Cardiac muscle cell (in vitro differentiated cells and primary cell): ENCODE measurements around the gene CRISP1. TPM values are rescaled to one million over a fixed set of nuclear protein-coding genes. Genes with fewer than 3 reads are reported as not detected.

ENCODE experiments used
- DNase-seq, 2 donors: peaks; one replicate each; pipeline versions ENCODE4 v3.0.0 to v3.0.0-alpha.2; 2010 to 2017; ENCODE audit warnings: low read depth in 1 of 2, low spot score in 1 of 2
- H3K27ac ChIP-seq: fragments of 200-600 bp; sonication (generic); 2 replicates; pipeline ENCODE4 v1.5.1; 2016
- H3K27me3 ChIP-seq: fragments of 200-600 bp; sonication (generic); 2 replicates; pipeline ENCODE4 v1.6.0; 2016; ENCODE audit warnings: control low read depth
- H3K36me3 ChIP-seq: fragments of 200-600 bp; sonication (generic); 2 replicates; pipeline ENCODE4 v1.5.1; 2016; ENCODE audit warnings: control low read depth
- H3K4me1 ChIP-seq: fragments of 200-600 bp; sonication (generic); 2 replicates; pipeline ENCODE4 v1.8.1; 2017; ENCODE audit warnings: low read depth, mild to moderate bottlenecking, mixed run types
- H3K4me3 ChIP-seq: fragments of 200-600 bp; sonication (generic); 2 replicates; pipeline ENCODE4 v1.5.1; 2016; ENCODE audit warnings: mild to moderate bottlenecking
- H3K9me3 ChIP-seq: fragments of 200-600 bp; sonication (generic); 2 replicates; pipeline ENCODE4 v1.5.1; 2017; ENCODE audit warnings: low read depth, mild to moderate bottlenecking, control low read depth
- polyA plus RNA-seq: library from polyadenylated mRNA; unstranded; fragments of >200 nt; fragmentation: Nextera tagmentation; extraction: Ambion mirVana; gene quantifications from 2 replicates; pipeline ENCODE4 v1.2.1, GENCODE V29; 2016
- total RNA-seq: library from RNA; depleted of rRNA; stranded (reverse); fragments of >200 nt; gene quantifications from 2 replicates; pipeline ENCODE4 v1.2.3, GENCODE V29; 2016
- TF ChIP-seq, protein P1 (sequence below): IDR thresholded peaks from 2 replicates; pipeline ENCODE4 v1.5.1; 2012; ENCODE audit warnings: low read depth, mild to moderate bottlenecking, low read length

CRISP1 gene
- total and polyA plus RNA-seq, 2 experiments from 2014 or later, result not detected

DNA sequence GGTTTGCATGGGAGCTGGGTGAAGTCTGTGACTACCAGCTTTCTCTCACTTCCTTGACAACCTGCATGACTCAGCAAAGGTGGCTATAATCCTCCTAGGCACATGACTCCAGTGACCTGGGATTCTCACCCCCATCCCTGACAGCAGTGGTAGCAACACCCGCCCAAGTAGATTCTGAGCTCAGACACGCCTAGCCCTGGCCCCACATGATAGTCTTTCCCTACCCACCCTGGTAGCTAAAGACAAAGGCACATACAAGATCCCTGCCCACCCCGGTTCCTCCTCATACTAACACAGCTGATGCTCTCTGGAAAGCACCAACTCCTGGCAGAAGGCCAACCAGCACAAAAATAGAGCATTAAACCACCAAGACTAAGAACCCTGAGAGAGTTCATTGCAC lies 25.9 kb upstream of the CRISP1 start:
- no peaks in the 10 kb centered on the region for H3K9me3 ChIP-seq
- TF ChIP-seq, protein P1, sequence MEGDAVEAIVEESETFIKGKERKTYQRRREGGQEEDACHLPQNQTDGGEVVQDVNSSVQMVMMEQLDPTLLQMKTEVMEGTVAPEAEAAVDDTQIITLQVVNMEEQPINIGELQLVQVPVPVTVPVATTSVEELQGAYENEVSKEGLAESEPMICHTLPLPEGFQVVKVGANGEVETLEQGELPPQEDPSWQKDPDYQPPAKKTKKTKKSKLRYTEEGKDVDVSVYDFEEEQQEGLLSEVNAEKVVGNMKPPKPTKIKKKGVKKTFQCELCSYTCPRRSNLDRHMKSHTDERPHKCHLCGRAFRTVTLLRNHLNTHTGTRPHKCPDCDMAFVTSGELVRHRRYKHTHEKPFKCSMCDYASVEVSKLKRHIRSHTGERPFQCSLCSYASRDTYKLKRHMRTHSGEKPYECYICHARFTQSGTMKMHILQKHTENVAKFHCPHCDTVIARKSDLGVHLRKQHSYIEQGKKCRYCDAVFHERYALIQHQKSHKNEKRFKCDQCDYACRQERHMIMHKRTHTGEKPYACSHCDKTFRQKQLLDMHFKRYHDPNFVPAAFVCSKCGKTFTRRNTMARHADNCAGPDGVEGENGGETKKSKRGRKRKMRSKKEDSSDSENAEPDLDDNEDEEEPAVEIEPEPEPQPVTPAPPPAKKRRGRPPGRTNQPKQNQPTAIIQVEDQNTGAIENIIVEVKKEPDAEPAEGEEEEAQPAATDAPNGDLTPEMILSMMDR, result no peak
- no peaks in the 10 kb centered on the region for H3K36me3 ChIP-seq
- no peak overlapping the region for H3K4me3 ChIP-seq
- peaks cover 4% of the 10 kb centered on the region for H3K4me1 ChIP-seq
- no peaks in the 10 kb centered on the region for H3K27me3 ChIP-seq
- DNase-seq, result no peak
- H3K27ac ChIP-seq, result no peak overlapping the region

DNA sequence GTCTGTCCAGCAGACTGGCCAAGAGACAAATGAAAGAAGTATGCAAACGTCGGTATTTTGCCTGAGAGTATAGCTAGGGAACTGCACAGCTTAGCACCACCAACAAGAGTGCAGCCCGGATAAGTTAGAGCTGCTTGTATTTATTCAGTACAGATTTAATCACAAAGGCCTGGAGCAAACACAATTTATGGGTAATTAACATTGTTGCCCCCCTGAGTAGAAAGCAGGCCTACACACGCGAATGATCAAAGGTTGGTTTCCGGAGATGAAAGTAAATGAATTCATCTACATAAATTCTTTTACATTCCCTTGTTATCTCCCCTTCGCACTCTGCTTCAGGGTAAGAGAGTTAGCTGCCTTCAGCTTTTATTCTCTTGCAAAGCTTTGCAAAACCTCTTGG lies 24.7 kb upstream of the CRISP1 start:
- Histone ChIP-seq H3K4me1 (peaks cover 4% of the 10 kb centered on the region), H3K9me3 (no peaks in the 10 kb centered on the region), H3K4me3 (no peak overlapping the region), H3K36me3 (no peaks in the 10 kb centered on the region), H3K27me3 (no peaks in the 10 kb centered on the region), H3K27ac (no peak overlapping the region)
- DNase-seq, result no peak
- TF ChIP-seq, protein P1, result no peak

DNA sequence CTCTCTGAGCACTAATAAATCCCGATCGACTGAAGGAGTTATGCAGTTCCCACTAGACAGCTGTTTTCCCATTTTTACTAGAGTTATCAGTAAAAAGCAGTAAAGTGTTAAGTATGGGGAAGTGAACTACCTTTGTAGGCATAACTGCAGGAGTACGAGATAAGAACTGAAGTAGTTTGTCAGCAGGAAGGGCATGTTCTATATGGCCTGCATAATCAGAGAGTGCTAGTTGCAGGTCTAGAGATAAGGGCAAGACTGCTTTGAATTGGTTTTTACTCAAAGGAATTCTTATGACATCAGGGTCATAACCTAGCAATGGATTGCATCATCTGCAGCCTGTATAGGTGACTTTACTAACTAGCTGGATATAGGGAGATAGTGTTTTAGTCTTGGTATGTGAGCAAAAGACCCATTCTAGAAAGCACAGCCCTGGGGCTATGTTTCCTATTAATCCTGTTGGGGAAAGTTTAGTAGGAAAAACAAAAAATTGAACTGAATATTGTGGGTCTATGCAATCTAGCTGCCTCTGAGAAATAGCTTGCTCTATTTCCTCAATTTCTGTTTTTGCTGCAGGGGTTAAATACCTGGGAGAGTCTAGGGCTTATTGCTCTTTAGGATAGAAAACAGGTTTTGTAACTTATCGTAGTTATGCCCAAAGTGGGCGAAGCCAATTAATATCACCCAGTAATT lies 22.6 kb upstream of the CRISP1 start:
- no peaks in the 10 kb centered on the region for H3K9me3 ChIP-seq
- no peak overlapping the region for H3K4me3 ChIP-seq
- DNase-seq, result no peak
- H3K4me1 ChIP-seq, result peaks cover 4% of the 10 kb centered on the region
- no peaks in the 10 kb centered on the region for H3K27me3 ChIP-seq
- H3K27ac ChIP-seq, result no peak overlapping the region
- H3K36me3 ChIP-seq, result no peaks in the 10 kb centered on the region
- TF ChIP-seq, protein P1, result no peak

DNA sequence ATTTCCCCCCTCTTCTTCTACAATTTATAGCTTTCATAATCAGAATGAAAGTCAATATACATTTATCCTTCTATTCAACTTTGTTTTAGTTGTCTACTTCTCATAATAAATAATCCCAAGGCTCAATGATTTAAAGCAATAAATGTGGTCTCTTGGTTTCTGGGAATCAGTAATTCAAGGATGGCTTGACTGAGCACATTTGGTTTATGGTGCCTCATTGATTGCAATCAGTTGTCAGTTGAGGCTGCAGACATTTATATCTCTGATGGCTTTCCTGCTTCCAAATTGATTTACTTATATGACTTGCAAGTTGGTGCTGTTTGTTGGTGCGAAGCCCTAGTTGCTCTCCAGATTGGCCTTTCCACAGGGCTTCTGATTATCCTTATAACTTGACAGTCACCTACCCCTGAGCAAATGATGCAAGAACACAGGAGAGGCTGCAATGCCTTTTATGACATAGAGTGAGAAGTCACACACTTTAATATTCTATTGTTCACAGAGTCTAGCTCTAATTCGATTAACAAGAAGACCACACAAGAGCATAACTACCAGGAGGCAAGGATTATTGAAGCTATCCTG lies 2.7 kb upstream of the CRISP1 start:
- no peak for DNase-seq
- no peak overlapping the region for H3K27ac ChIP-seq
- TF ChIP-seq, protein P1, result no peak
- H3K4me3 ChIP-seq, result no peak overlapping the region
- no peaks in the 10 kb centered on the region for H3K9me3 ChIP-seq
- H3K36me3 ChIP-seq, result no peaks in the 10 kb centered on the region
- no peaks in the 10 kb centered on the region for H3K4me1 ChIP-seq
- no peaks in the 10 kb centered on the region for H3K27me3 ChIP-seq

DNA sequence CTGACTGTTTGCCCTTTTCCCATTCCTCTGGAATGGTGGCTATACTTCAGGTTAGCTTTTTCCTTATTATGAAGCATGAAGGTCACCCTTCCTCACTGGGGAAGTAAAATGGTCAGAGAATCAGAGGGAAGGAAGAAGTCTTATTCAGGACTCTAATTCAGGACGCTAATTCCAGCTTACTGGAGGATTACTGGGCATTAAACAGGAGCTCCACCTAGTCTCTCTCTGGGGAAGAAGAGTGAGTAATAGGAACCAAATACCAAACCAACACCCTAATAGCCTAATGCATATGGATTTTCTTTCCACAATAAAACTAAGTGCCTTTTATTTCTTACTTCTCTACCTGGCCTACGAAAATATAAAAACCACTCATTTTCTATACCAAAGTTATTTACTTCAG lies 10.1 kb downstream of the CRISP1 start:
- H3K27me3 ChIP-seq, result no peaks in the 10 kb centered on the region
- no peaks in the 10 kb centered on the region for H3K9me3 ChIP-seq
- H3K4me3 ChIP-seq, result no peak overlapping the region
- no peaks in the 10 kb centered on the region for H3K36me3 ChIP-seq
- no peak for DNase-seq
- H3K4me1 ChIP-seq, result no peaks in the 10 kb centered on the region
- no peak overlapping the region for H3K27ac ChIP-seq
- TF ChIP-seq, protein P1, result no peak
